Measurements from ENCODE around the gene TAL2. TPM values are rescaled to one million over a fixed set of nuclear protein-coding genes. Genes with fewer than 3 reads are reported as not detected.

The TAL2 gene
- total and polyA plus RNA-seq, 9 of the 15 experiments (the other 6 are each of a cell fraction or from before 2014, with no cell fraction given): 0.21 to 3.7 (median 1.1) TPM; not detected in 1

DNA sequence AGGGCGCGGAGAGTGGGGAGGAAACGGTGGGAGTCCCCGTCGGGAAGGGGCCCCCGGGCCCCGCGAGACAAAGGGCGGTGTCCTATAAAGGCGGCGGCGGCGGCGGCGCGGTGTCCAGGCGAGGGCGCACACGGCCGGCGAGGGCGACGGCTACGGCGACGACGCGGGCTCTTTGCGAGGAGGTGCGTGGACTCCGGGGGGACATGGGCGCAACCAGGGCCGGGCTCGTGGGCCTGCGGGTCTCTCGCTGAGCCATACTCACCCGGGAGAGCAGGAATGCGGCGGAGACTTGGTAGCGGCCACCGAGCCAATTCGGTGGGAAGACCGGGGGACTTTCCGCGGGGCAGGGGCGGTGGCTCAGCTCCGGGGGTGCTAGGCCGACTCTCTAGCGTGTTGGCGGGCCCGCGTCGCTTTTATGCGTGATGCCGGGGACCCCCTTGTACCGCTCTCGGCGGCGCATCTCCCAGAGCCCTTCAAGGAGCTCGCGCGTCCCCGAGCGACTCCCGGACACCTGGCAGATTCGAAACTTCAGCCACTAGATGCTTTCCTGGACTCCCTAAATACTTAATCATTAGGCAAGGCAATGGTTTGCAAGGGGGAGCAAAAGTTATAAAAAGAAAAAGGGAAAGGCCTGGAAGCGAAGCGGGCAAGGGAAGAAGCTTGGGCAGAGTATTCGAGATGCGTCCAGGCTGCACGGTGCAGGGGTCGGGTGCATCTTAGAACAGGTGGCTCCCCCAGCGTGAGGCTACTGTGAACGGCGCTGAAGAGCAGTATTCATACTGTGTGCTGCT is 5.9 kb upstream of the TAL2 start (continued):
- TF ChIP-seq, protein P1, sequence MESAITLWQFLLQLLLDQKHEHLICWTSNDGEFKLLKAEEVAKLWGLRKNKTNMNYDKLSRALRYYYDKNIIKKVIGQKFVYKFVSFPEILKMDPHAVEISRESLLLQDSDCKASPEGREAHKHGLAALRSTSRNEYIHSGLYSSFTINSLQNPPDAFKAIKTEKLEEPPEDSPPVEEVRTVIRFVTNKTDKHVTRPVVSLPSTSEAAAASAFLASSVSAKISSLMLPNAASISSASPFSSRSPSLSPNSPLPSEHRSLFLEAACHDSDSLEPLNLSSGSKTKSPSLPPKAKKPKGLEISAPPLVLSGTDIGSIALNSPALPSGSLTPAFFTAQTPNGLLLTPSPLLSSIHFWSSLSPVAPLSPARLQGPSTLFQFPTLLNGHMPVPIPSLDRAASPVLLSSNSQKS (CRISPR knock-in tag; IDR thresholded peaks at IDR 0.05): no peak
- TF ChIP-seq RBFOX2 (IDR thresholded peaks at IDR 0.05; ENCODE audit: low read depth, low read length) (peak; percentile 85), ZNF431 (CRISPR knock-in tag; IDR thresholded peaks at IDR 0.05) (0 out of 2 replicates have a peak, but pooled peaks have one; percentile 72), RBM25 (IDR thresholded peaks at IDR 0.05; ENCODE audit: low read depth, low read length, severe bottlenecking) (no peak), ZZZ3 (IDR thresholded peaks at IDR 0.05) (no peak), RUNX1 (IDR thresholded peaks at IDR 0.05; ENCODE audit: low read depth) (no peak), ZNF274 (IDR thresholded peaks at IDR 0.05; ENCODE audit: borderline replicate concordance, low read depth, low read length) (no peak), LCOR (CRISPR knock-in tag; IDR thresholded peaks at IDR 0.05) (peak; percentile 76; the same call in 1 of the 2 replicates), SOX6 (IDR thresholded peaks at IDR 0.05) (peak; percentile 54; the same call in 1 of the 2 replicates), CHD4 (IDR thresholded peaks at IDR 0.05; ENCODE audit: insufficient read depth, insufficient replicate concordance, low read depth, low read length, poor library complexity, severe bottlenecking) (no peak), ZBTB7A (IDR thresholded peaks at IDR 0.05; ENCODE audit: borderline replicate concordance, control insufficient read depth, low read depth, low read length) (peak; percentile 86)
- TF ChIP-seq, protein P2, sequence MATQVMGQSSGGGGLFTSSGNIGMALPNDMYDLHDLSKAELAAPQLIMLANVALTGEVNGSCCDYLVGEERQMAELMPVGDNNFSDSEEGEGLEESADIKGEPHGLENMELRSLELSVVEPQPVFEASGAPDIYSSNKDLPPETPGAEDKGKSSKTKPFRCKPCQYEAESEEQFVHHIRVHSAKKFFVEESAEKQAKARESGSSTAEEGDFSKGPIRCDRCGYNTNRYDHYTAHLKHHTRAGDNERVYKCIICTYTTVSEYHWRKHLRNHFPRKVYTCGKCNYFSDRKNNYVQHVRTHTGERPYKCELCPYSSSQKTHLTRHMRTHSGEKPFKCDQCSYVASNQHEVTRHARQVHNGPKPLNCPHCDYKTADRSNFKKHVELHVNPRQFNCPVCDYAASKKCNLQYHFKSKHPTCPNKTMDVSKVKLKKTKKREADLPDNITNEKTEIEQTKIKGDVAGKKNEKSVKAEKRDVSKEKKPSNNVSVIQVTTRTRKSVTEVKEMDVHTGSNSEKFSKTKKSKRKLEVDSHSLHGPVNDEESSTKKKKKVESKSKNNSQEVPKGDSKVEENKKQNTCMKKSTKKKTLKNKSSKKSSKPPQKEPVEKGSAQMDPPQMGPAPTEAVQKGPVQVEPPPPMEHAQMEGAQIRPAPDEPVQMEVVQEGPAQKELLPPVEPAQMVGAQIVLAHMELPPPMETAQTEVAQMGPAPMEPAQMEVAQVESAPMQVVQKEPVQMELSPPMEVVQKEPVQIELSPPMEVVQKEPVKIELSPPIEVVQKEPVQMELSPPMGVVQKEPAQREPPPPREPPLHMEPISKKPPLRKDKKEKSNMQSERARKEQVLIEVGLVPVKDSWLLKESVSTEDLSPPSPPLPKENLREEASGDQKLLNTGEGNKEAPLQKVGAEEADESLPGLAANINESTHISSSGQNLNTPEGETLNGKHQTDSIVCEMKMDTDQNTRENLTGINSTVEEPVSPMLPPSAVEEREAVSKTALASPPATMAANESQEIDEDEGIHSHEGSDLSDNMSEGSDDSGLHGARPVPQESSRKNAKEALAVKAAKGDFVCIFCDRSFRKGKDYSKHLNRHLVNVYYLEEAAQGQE (IDR thresholded peaks at IDR 0.05; ENCODE audit: borderline replicate concordance): peak; percentile 71; the same call in 1 of the 2 replicates
- TF ChIP-seq, protein P2 (CRISPR knock-in tag; IDR thresholded peaks at IDR 0.05; ENCODE audit: low read depth): no peak
- TF ChIP-seq, protein P3, sequence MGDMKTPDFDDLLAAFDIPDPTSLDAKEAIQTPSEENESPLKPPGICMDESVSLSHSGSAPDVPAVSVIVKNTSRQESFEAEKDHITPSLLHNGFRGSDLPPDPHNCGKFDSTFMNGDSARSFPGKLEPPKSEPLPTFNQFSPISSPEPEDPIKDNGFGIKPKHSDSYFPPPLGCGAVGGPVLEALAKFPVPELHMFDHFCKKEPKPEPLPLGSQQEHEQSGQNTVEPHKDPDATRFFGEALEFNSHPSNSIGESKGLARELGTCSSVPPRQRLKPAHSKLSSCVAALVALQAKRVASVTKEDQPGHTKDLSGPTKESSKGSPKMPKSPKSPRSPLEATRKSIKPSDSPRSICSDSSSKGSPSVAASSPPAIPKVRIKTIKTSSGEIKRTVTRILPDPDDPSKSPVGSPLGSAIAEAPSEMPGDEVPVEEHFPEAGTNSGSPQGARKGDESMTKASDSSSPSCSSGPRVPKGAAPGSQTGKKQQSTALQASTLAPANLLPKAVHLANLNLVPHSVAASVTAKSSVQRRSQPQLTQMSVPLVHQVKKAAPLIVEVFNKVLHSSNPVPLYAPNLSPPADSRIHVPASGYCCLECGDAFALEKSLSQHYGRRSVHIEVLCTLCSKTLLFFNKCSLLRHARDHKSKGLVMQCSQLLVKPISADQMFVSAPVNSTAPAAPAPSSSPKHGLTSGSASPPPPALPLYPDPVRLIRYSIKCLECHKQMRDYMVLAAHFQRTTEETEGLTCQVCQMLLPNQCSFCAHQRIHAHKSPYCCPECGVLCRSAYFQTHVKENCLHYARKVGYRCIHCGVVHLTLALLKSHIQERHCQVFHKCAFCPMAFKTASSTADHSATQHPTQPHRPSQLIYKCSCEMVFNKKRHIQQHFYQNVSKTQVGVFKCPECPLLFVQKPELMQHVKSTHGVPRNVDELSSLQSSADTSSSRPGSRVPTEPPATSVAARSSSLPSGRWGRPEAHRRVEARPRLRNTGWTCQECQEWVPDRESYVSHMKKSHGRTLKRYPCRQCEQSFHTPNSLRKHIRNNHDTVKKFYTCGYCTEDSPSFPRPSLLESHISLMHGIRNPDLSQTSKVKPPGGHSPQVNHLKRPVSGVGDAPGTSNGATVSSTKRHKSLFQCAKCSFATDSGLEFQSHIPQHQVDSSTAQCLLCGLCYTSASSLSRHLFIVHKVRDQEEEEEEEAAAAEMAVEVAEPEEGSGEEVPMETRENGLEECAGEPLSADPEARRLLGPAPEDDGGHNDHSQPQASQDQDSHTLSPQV (IDR thresholded peaks at IDR 0.05): peak; percentile 82

Data from K562 (cell line).